ENCODE data around the gene CDHR1.
A peak's percentile ranks its signal among the peaks of the same experiment; 100 is the strongest.

The CDHR1 gene

DNA sequence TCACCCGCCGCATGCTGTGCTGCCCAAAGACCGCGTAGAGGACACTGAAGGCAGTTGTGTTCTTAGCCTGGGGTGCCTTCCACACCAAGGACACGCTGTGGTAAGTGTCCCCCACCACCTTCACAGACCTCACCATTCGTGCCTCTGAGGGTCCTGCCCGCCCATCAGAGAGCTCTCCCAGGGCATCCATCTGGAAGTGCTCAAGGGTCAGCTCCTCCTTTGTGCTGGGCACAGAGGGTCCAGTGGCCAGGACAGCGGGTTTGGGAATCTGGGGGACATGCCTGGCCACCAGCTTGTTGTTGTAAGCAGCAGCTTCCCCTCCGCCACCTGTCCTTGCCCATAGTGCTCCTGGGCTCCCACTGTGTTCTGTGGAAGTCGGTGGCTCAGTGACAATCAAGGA, 38.0 kb downstream of the CDHR1 start:
- Histone ChIP-seq H3K4me3 (no peak overlapping the region), H3K27ac (no peak overlapping the region)
- DNase-seq (ENCODE audit: low spot score) = no peak
- no peak for TF ChIP-seq CTCF (IDR thresholded peaks at IDR 0.05)

DNA sequence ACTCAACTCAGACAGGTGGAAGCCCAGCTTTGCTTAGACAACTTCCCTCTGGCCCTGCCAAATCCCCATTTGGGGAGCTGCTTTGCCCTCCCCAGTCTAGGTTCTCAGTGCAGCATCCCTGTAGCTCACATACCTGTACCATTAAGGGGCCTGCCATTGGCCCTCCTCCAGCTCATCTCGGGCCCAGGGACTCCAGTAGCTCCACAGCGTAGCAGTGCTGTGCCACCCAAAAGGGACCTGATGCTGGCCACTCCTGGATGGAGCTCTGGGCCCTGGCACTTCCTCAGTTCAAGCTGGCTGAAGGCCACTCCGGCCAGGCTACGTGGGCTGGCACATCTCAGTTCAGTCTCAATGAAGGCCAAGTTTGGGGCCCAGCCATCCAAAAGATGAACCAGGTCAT, 39.6 kb downstream of the CDHR1 start:
- Histone ChIP-seq H3K27ac (no peak overlapping the region), H3K4me3 (no peak overlapping the region)
- peak; percentile 67 for DNase-seq (ENCODE audit: low spot score)
- no peak for TF ChIP-seq CTCF (IDR thresholded peaks at IDR 0.05)

DNA sequence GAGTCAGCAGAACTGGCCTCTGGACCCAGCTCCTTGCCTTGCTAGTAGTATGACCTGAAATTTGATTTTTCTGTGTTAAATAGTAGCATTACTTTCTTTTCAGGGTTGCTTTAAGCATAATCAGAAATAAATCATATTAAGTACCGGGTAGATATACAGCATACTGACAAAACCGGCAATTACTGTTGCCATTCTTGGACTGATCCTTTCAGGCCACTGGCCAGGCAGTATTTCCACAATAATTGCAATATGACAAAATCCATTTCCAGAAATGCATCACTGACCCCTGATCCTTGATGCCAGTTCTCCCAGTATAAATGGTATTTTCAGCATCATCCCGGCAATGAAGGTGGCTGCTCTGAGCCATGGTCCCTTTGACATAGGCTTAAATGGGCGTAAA, 40.1 kb downstream of the CDHR1 start:
- no peak for TF ChIP-seq CTCF (IDR thresholded peaks at IDR 0.05)
- H3K4me3 ChIP-seq = no peak overlapping the region

GRCh38 chr10:84235096-84235495, 40.8 kb downstream of the CDHR1 start:
- Histone ChIP-seq H3K27ac (no peak overlapping the region), H3K4me3 (no peak overlapping the region)
- peak; percentile 3 for DNase-seq (ENCODE audit: low spot score)
- TF ChIP-seq CTCF (IDR thresholded peaks at IDR 0.05) = no peak

More for the DNA sequence above, 40.1 kb downstream of the CDHR1 start:
- no peak overlapping the region for H3K27ac ChIP-seq
- peak; percentile 9 for DNase-seq (ENCODE audit: low spot score)

DNA sequence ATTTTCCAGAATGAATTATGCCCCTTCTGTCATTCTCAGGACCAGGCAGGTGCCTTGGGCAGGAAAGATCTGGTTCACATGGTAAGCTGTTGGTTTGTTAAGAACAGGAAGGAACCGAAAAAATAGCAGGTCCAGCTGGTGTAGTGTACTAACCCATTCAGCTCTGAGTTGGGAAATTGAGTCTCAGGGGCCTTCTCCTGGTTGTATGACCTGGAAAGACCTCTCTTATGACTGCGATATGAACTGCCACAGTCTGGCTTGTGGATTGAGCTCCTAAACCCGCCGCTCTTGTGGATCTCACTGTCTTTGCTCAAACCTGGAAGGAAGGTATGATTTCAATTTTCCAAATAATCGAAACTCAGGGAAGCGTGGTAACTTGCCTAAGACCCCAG, 42.5 kb downstream of the CDHR1 start:
- DNase-seq (ENCODE audit: low spot score) = peak; percentile 17
- Histone ChIP-seq H3K4me3 (no peak overlapping the region), H3K27ac (no peak overlapping the region)
- no peak for TF ChIP-seq CTCF (IDR thresholded peaks at IDR 0.05)

- peak; percentile 46 for DNase-seq (ENCODE audit: low spot score)
- Histone ChIP-seq H3K4me3 (no peak overlapping the region), H3K27ac (no peak overlapping the region)
- no peak for TF ChIP-seq CTCF (IDR thresholded peaks at IDR 0.05)
These were observed 43.1 kb downstream of the CDHR1 start for GRCh38 chr10:84237199-84238051.

- DNase-seq (ENCODE audit: low spot score) = no peak
- TF ChIP-seq CTCF (IDR thresholded peaks at IDR 0.05) = no peak
These were observed 44.6 kb downstream of the CDHR1 start for GRCh38 chr10:84238909-84239308.

More at GRCh38 chr10:84238909-84239308, 44.6 kb downstream of the CDHR1 start:
- Histone ChIP-seq H3K27ac (no peak overlapping the region), H3K4me3 (no peak overlapping the region)
